Bronchial epithelial cell (primary cell): Measurements from ENCODE around the gene PICK1. TPM values are rescaled to one million over a fixed set of nuclear protein-coding genes. Genes with fewer than 3 reads are reported as not detected.
A peak's percentile ranks its signal among the peaks of the same experiment; 100 is the strongest.

Experiments used
- DNase-seq: peaks from one replicate; pipeline ENCODE4 v3.0.0-alpha.2; 2010; ENCODE audit warnings: low read depth
- FAIRE-seq: peaks from 2 replicates; lab custom pipeline; 2011; peaks lifted over from hg19 to GRCh38; lab: Jason Lieb, UNC
- H3K27me3 ChIP-seq: 2 replicates; pipeline ENCODE4 v1.5.1; 2011; ENCODE audit warnings: low read length; ENCODE audit not compliant: control insufficient read depth, insufficient read depth
- H3K36me3 ChIP-seq: 2 replicates; pipeline ENCODE4 v1.5.1; 2011; ENCODE audit warnings: low read length; ENCODE audit not compliant: control insufficient read depth, insufficient read depth
- H3K4me3 ChIP-seq: 2 replicates; pipeline ENCODE4 v1.5.1; 2011; ENCODE audit warnings: mild to moderate bottlenecking, low read depth, low read length, control low read depth
- CTCF ChIP-seq: IDR thresholded peaks from 2 replicates; pipeline ENCODE4 v1.5.1; 2011; ENCODE audit warnings: mild to moderate bottlenecking, moderate library complexity, low read length, control low read depth, inconsistent platforms; ENCODE audit not compliant: insufficient read depth, severe bottlenecking
- total RNA-seq: library from RNA; depleted of rRNA; stranded (reverse); fragments of >200 nt; gene quantifications from 2 replicates; pipeline ENCODE4 v1.2.1, GENCODE V29; 2014

PICK1 gene
- total RNA-seq, 1 donor from 2014 or later, result 27.9 TPM

- H3K27me3 ChIP-seq, result no peaks in the 10 kb centered on the region
- no peak overlapping the region for H3K4me3 ChIP-seq
- peaks cover 25% of the 10 kb centered on the region for H3K36me3 ChIP-seq
- DNase-seq (no peak), FAIRE-seq (peak; percentile 60)
- TF ChIP-seq CTCF, result no peak
Observed at GRCh38 chr22:38062791-38063190, 5.6 kb downstream of the PICK1 start.

GRCh38 chr22:38065539-38065938 is 8.3 kb downstream of the PICK1 start:
- no peak for TF ChIP-seq CTCF
- no peak overlapping the region for H3K4me3 ChIP-seq
- H3K27me3 ChIP-seq, result no peaks in the 10 kb centered on the region
- no peak for DNase-seq
- FAIRE-seq, result no peak
- peaks cover 28% of the 10 kb centered on the region for H3K36me3 ChIP-seq

- H3K27me3 ChIP-seq, result no peaks in the 10 kb centered on the region
- no peak for FAIRE-seq
- H3K4me3 ChIP-seq, result no peak overlapping the region
- H3K36me3 ChIP-seq, result peaks cover 31% of the 10 kb centered on the region
- no peak for DNase-seq
- no peak for TF ChIP-seq CTCF
Observed at GRCh38 chr22:38066381-38067027, 9.3 kb downstream of the PICK1 start.

- H3K36me3 ChIP-seq, result peaks cover 32% of the 10 kb centered on the region
- no peak for FAIRE-seq
Observed at GRCh38 chr22:38067028-38067415, 9.8 kb downstream of the PICK1 start.

GRCh38 chr22:38067761-38068360 is 10.7 kb downstream of the PICK1 start:
- no peak for TF ChIP-seq CTCF
- H3K36me3 ChIP-seq, result peaks cover 37% of the 10 kb centered on the region
- H3K27me3 ChIP-seq, result no peaks in the 10 kb centered on the region
- FAIRE-seq (no peak), DNase-seq (no peak)
- no peak overlapping the region for H3K4me3 ChIP-seq

More at GRCh38 chr22:38067028-38067415, 9.8 kb downstream of the PICK1 start:
- DNase-seq, result no peak
- Histone ChIP-seq H3K4me3 (no peak overlapping the region), H3K27me3 (no peaks in the 10 kb centered on the region)
- TF ChIP-seq CTCF, result no peak
